GM13977 (cell line): Measurements from ENCODE around the gene ZRANB3.

Source experiments
- DNase-seq: peaks from one replicate; pipeline ENCODE4 v3.0.0; 2012; ENCODE audit warnings: low spot score
- CTCF ChIP-seq: IDR thresholded peaks from 2 replicates; pipeline ENCODE4 v1.5.1; 2012; ENCODE audit warnings: mild to moderate bottlenecking, control low read depth; ENCODE audit not compliant: insufficient read depth; ENCODE audit errors: extremely low read depth, missing control alignments
- in situ Hi-C: fragments of 300-500 bp; cut with MboI; formaldehyde crosslinking; loops from one replicate; pipeline ENCODE4 v1.12.0; 2022; ENCODE audit warnings: low sequenced_read_pairs, low pct_unique_long_range_greater_than_20kb, mixed read lengths, inconsistent platforms; ENCODE audit not compliant: unreplicated experiment

The ZRANB3 gene

GRCh38 chr2:135285391-135285790 is 245.6 kb downstream of the ZRANB3 start:
- in situ Hi-C loops = no loop called here
- DNase-seq = no peak
- no peak for TF ChIP-seq CTCF

- TF ChIP-seq CTCF = no peak
- no peak for DNase-seq
- in situ Hi-C loops = no loop called here
These were observed 249.6 kb downstream of the ZRANB3 start for GRCh38 chr2:135281379-135281778.

- in situ Hi-C loops = no loop called here
These were observed 251.8 kb downstream of the ZRANB3 start for GRCh38 chr2:135279209-135279608.

GRCh38 chr2:135276525-135276924 is 254.5 kb downstream of the ZRANB3 start:
- in situ Hi-C loops = no loop called here
- no peak for DNase-seq
- TF ChIP-seq CTCF = no peak

More at GRCh38 chr2:135279209-135279608, 251.8 kb downstream of the ZRANB3 start:
- no peak for DNase-seq
- no peak for TF ChIP-seq CTCF

- no peak for TF ChIP-seq CTCF
- in situ Hi-C loops = no loop called here
- DNase-seq = no peak
These were observed 260.0 kb downstream of the ZRANB3 start for GRCh38 chr2:135271006-135271405.

GRCh38 chr2:135265960-135266490 is 265.0 kb downstream of the ZRANB3 start:
- no peak for DNase-seq
- no peak for TF ChIP-seq CTCF
- in situ Hi-C loops = no loop called here

GRCh38 chr2:135259123-135259522 is 271.9 kb downstream of the ZRANB3 start:
- in situ Hi-C loops = no loop called here
- TF ChIP-seq CTCF = no peak
- DNase-seq = no peak
